ENCODE results near the gene TMPRSS13.

DNA sequence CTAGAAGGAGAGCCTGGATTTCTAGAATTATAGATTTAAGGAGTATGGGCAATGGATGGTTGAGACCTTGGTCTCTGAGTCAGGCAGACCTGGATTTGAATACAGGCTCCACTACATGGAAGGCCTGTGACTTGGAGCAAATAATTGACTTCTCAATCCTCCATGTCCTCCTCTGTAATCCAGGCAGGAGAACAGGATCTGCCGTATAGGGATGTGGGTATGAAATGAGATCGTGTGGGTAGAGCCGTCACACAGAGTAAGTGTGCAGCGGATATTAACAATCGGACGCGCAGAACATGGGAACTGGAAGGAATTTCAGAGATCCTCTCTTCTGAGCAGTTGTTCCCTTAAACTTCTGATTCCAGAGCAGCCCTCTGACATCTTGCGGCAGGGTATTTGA is 11.5 kb upstream of the TMPRSS13 start:
- TF ChIP-seq CTCF (IDR thresholded peaks at IDR 0.05) = no peak
- no peak for TF ChIP-seq POLR2A (IDR thresholded peaks at IDR 0.05)

Data from esophagus squamous epithelium (tissue), 4 donors.